DMS153 treated with DMSO at 0.1 percent for 48 hours (cell line): ENCODE data around the gene RFX6.
A peak's percentile ranks its signal among the peaks of the same experiment; 100 is the strongest.

Source experiments
- DNase-seq: peaks from one replicate; lab custom pipeline; 2025; ENCODE audit not compliant: unreplicated experiment; lab: John Stamatoyannopoulos, UW

The RFX6 gene

GRCh38 chr6:116966675-116967576, 89.9 kb downstream of the RFX6 start:
- no peak for DNase-seq

DNA sequence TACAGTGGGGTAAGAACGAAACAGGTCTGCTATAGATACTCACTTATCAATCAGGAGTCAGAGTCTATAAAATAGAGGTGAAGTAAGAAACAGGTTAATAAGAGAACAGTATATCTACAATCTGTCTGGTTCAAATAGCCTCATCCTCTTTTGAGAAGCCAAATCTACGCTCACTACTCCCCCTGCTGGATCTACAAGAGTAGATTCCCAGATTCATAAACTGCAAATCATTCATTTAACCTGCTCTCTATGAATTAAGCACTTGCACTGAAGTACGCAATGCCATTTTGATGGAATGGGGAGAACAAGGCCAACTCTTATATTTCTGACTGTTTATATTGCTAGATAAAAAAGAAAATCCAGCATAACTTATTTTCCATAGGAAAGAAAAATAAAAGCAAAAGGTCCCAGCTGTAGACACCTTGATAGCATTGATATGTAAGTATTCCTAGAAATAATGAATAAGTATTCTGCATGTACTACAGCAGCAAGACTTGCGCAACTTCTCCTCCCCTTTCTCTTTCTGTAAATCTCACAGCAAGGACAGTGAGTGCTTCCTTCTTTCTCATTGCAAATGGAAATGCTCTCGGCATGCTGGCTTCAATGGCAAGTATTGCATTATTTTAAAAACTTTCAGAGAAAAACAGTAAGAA, 92.3 kb downstream of the RFX6 start:
- DNase-seq = peak; percentile 64

GRCh38 chr6:116971959-116972358, 94.9 kb downstream of the RFX6 start:
- DNase-seq = peak; percentile 12

DNA sequence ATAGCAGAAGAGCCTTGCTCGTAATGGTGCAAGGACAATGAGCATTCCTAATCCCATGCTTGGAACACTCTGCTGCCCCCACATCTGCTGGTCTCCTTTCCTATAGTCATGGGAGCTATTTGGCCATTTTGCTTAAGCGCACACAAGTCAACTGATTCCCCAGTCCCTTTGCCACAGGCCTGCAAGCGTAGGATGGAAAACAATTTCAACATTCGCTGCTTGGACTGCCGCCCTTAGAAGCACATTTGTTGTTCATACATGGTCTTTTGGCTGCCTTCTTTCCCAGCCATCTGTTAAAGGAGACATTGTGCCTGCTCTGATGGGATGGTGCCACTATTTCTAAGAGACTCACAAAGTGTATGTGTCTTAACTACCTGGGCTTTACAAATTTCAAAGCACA, 96.9 kb downstream of the RFX6 start:
- no peak for DNase-seq

DNA sequence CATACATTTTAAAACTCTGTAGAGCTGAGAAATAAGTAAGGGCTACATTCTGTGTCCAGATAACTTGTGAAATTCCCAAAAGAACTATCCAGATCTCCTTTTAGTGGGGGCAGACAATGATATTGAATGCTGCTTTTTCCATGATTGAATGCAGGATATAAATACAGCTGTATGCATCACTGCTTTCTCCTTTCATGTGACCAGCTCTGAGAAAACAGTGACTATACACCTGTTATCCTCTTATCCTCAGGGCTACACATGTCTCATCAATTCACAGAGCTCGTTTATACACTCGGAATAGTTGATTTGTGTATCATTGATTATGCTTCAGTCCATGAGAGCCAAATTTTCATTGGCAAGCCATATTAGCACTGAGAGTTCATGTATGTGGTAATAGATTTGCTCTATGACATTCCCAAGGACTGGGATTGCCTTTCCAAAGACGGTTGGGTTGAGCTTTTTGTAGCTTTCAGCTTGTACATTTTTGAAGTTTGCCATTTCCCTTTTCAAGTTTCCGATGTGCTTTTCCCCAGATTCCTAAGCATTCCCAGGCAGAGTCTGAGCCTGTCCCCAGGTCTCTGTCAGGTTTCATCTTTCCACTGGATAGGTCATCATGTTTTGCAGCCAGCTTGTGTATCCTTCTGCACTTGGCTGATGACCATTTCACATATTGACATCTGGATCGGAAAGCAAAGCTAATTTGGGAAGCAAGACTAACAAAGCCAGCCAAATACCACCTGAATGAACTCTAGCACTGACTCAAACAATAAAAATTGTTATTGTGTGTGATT, 97.7 kb downstream of the RFX6 start:
- no peak for DNase-seq

DNA sequence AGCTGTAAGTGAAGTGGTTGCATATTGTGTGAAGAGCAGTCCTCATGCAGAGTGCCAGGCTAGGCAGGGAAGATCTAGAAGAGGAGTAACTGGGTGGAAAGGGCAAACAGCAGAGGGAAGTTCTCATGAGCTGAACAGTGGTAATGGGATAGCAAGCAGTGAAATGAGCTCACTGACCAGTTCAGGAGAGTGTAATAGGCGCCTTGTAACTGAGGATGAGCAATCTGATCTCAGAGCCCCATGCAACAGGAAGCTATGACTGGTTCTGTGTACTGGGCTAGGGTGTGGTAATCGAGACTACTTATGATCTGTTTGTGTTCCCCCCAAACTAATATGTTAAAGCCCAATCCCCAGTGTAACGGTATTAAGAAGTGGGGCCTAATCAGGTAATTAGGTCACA, 98.6 kb downstream of the RFX6 start:
- DNase-seq = no peak

GRCh38 chr6:116979560-116979959, 102.5 kb downstream of the RFX6 start:
- no peak for DNase-seq
